ENCODE measurements around the gene OR11L1. TPM values are rescaled to one million over a fixed set of nuclear protein-coding genes. Genes with fewer than 3 reads are reported as not detected.

OR11L1 gene
- not detected for total RNA-seq
- long read RNA-seq = 0 reads

GRCh38 chr1:247841796-247842195, at the start of gene OR11L1:
Gene OR11L1, minus strand, starts transcription at chr1:247841896. Its CDS starts 0 bp downstream, at chr1:247841896.
- DNase-seq = no peak
- intact Hi-C loops (cut with DNase I) = no loop called here

GRCh38 chr1:247884797-247885413, 43.2 kb upstream of the OR11L1 start:
- DNase-seq (no peak), ATAC-seq (no peak)
- intact Hi-C loops (cut with DNase I) = no loop called here

More at GRCh38 chr1:247841796-247842195, at the start of gene OR11L1:
- no peak for ATAC-seq

GRCh38 chr1:247883346-247883745, 41.6 kb upstream of the OR11L1 start:
- intact Hi-C loops (cut with DNase I) = no loop called here
- no peak for DNase-seq
- ATAC-seq = no peak

GRCh38 chr1:247865416-247865815, 23.7 kb upstream of the OR11L1 start:
- DNase-seq = no peak
- ATAC-seq = no peak
- intact Hi-C loops (cut with DNase I) = no loop called here

- ATAC-seq (no peak), DNase-seq (no peak)
- intact Hi-C loops (cut with DNase I) = no loop called here
These were observed 22.9 kb upstream of the OR11L1 start for GRCh38 chr1:247864644-247865043.

GRCh38 chr1:247862756-247863155, 21.1 kb upstream of the OR11L1 start:
- intact Hi-C loops (cut with DNase I) = no loop called here
- no peak for ATAC-seq
- DNase-seq = no peak

- ATAC-seq = no peak
These were observed 16.4 kb upstream of the OR11L1 start for GRCh38 chr1:247857985-247858619.

GRCh38 chr1:247857069-247857984, 15.6 kb upstream of the OR11L1 start, which contains the start of gene TRIM58:
Gene TRIM58, plus strand, starts transcription at chr1:247857187. Its CDS starts 60 bp downstream, at chr1:247857247.
- DNase-seq = peak; percentile 26
- peak in 1 of 2 donors; percentile 79 for ATAC-seq
- intact Hi-C loops (cut with DNase I) = no loop called here

More at GRCh38 chr1:247857985-247858619, 16.4 kb upstream of the OR11L1 start:
- intact Hi-C loops (cut with DNase I) = no loop called here
- no peak for DNase-seq

- ATAC-seq (no peak), DNase-seq (no peak)
- intact Hi-C loops (cut with DNase I) = no loop called here
These were observed 14.2 kb upstream of the OR11L1 start for GRCh38 chr1:247855911-247856310.

- intact Hi-C loops (cut with DNase I) = no loop called here
- DNase-seq (no peak), ATAC-seq (no peak)
These were observed 13.3 kb upstream of the OR11L1 start for GRCh38 chr1:247854899-247855545.

GRCh38 chr1:247849616-247850015, 7.9 kb upstream of the OR11L1 start:
- ATAC-seq (no peak), DNase-seq (no peak)
- intact Hi-C loops (cut with DNase I) = no loop called here

- DNase-seq = no peak
- ATAC-seq = no peak
- intact Hi-C loops (cut with DNase I) = no loop called here
These were observed 6.7 kb upstream of the OR11L1 start for GRCh38 chr1:247848346-247848745.

GRCh38 chr1:247845693-247846017, 4.0 kb upstream of the OR11L1 start:
- ATAC-seq (no peak), DNase-seq (no peak)
- intact Hi-C loops (cut with DNase I) = no loop called here

GRCh38 chr1:247845011-247845692, 3.5 kb upstream of the OR11L1 start:
- intact Hi-C loops (cut with DNase I) = no loop called here
- DNase-seq = no peak
- no peak for ATAC-seq

- intact Hi-C loops (cut with DNase I) = no loop called here
- DNase-seq (no peak), ATAC-seq (no peak)
These were observed 1.7 kb upstream of the OR11L1 start for GRCh38 chr1:247843411-247843810.

GRCh38 chr1:247840818-247841217, 878 bp downstream of the OR11L1 start:
- no peak for DNase-seq
- intact Hi-C loops (cut with DNase I) = no loop called here

GRCh38 chr1:247833601-247834000, 8.1 kb downstream of the OR11L1 start:
- intact Hi-C loops (cut with DNase I) = no loop called here
- ATAC-seq (no peak), DNase-seq (no peak)

More at GRCh38 chr1:247840818-247841217, 878 bp downstream of the OR11L1 start:
- ATAC-seq = no peak

- no peak for DNase-seq
- ATAC-seq = no peak
- intact Hi-C loops (cut with DNase I) = no loop called here
These were observed 12.0 kb downstream of the OR11L1 start for GRCh38 chr1:247829656-247830055.

- ATAC-seq (no peak), DNase-seq (no peak)
- intact Hi-C loops (cut with DNase I) = no loop called here
These were observed 16.3 kb downstream of the OR11L1 start for GRCh38 chr1:247825362-247825761.
